ENCODE results near the gene CDK5RAP2.
"Not testable (repeated sequence)": the region's sequence is repeated elsewhere in the genome, so short reads cannot be mapped to it uniquely, and the experiment has no call there.

Gene CDK5RAP2

GRCh38 chr9:120555839-120556238 is 24.1 kb downstream of the CDK5RAP2 start:
- FAIRE-seq = no peak

GRCh38 chr9:120552210-120552704 is 27.7 kb downstream of the CDK5RAP2 start:
- not testable (repeated sequence) for FAIRE-seq; DNase-seq (ENCODE audit: extremely low spot score, insufficient read length, low read depth)

More at GRCh38 chr9:120555839-120556238, 24.1 kb downstream of the CDK5RAP2 start:
- no peak for DNase-seq (ENCODE audit: extremely low spot score, insufficient read length, low read depth)

GRCh38 chr9:120545701-120546550 is 34.0 kb downstream of the CDK5RAP2 start:
- FAIRE-seq (no peak), DNase-seq (ENCODE audit: extremely low spot score, insufficient read length, low read depth) (no peak)

- FAIRE-seq (no peak), DNase-seq (ENCODE audit: extremely low spot score, insufficient read length, low read depth) (no peak)
Observed at GRCh38 chr9:120544441-120544840, 35.5 kb downstream of the CDK5RAP2 start.

GRCh38 chr9:120542701-120543490 is 37.1 kb downstream of the CDK5RAP2 start:
- no peak for FAIRE-seq
- DNase-seq (ENCODE audit: extremely low spot score, insufficient read length, low read depth) = no peak

GRCh38 chr9:120541921-120542320 is 38.0 kb downstream of the CDK5RAP2 start:
- FAIRE-seq = no peak
- DNase-seq (ENCODE audit: extremely low spot score, insufficient read length, low read depth) = no peak

- FAIRE-seq (no peak), DNase-seq (ENCODE audit: extremely low spot score, insufficient read length, low read depth) (no peak)
Observed at GRCh38 chr9:120539951-120540350, 40.0 kb downstream of the CDK5RAP2 start.

- DNase-seq (ENCODE audit: extremely low spot score, insufficient read length, low read depth) = no peak
- FAIRE-seq = no peak
Observed at GRCh38 chr9:120538339-120538738, 41.6 kb downstream of the CDK5RAP2 start.

GRCh38 chr9:120536949-120537640 is 42.9 kb downstream of the CDK5RAP2 start:
- no peak for DNase-seq (ENCODE audit: extremely low spot score, insufficient read length, low read depth)
- no peak for FAIRE-seq

- DNase-seq (ENCODE audit: extremely low spot score, insufficient read length, low read depth) (no peak), FAIRE-seq (no peak)
Observed at GRCh38 chr9:120536094-120536493, 43.9 kb downstream of the CDK5RAP2 start.

GRCh38 chr9:120534266-120534665 is 45.7 kb downstream of the CDK5RAP2 start:
- DNase-seq (ENCODE audit: extremely low spot score, insufficient read length, low read depth) (no peak), FAIRE-seq (no peak)

GRCh38 chr9:120532891-120533290 is 47.1 kb downstream of the CDK5RAP2 start:
- DNase-seq (ENCODE audit: extremely low spot score, insufficient read length, low read depth) (no peak), FAIRE-seq (no peak)

- no peak for FAIRE-seq
- DNase-seq (ENCODE audit: extremely low spot score, insufficient read length, low read depth) = no peak
Observed at GRCh38 chr9:120532475-120532874, 47.5 kb downstream of the CDK5RAP2 start.

- FAIRE-seq = no peak
- no peak for DNase-seq (ENCODE audit: extremely low spot score, insufficient read length, low read depth)
Observed at GRCh38 chr9:120531683-120532300, 48.2 kb downstream of the CDK5RAP2 start.

- DNase-seq (ENCODE audit: extremely low spot score, insufficient read length, low read depth); FAIRE-seq: not testable (repeated sequence)
Observed at GRCh38 chr9:120530220-120530832, 49.6 kb downstream of the CDK5RAP2 start.

GRCh38 chr9:120528829-120529228 is 51.1 kb downstream of the CDK5RAP2 start:
- FAIRE-seq (no peak), DNase-seq (ENCODE audit: extremely low spot score, insufficient read length, low read depth) (no peak)

- no peak for FAIRE-seq
- DNase-seq (ENCODE audit: extremely low spot score, insufficient read length, low read depth) = no peak
Observed at GRCh38 chr9:120528327-120528726, 51.6 kb downstream of the CDK5RAP2 start.

GRCh38 chr9:120526534-120526933 is 53.4 kb downstream of the CDK5RAP2 start:
- no peak for DNase-seq (ENCODE audit: extremely low spot score, insufficient read length, low read depth)
- no peak for FAIRE-seq

- DNase-seq (ENCODE audit: extremely low spot score, insufficient read length, low read depth) = no peak
- no peak for FAIRE-seq
Observed at GRCh38 chr9:120524863-120525262, 55.1 kb downstream of the CDK5RAP2 start.

Measured in GM18507 (cell line).